Measurements from ENCODE around the gene CNTNAP2.
A peak's percentile ranks its signal among the peaks of the same experiment; 100 is the strongest.

Gene CNTNAP2

GRCh38 chr7:147775516-147776284 lies 1659.1 kb downstream of the CNTNAP2 start:
- Histone ChIP-seq H3K27me3 (ENCODE audit: insufficient read depth, low read depth) (no peaks in the 10 kb centered on the region), H3K4me3 (IDR thresholded peaks at IDR 0.05; ENCODE audit: insufficient read depth, low read depth, low read length) (no peak overlapping the region), H3K4me1 (ENCODE audit: low read depth, poor library complexity, severe bottlenecking) (peaks cover 21% of the 10 kb centered on the region), H3K9ac (no peak overlapping the region), H4K20me1 (ENCODE audit: insufficient read depth) (no peaks in the 10 kb centered on the region), H3K79me2 (ENCODE audit: insufficient read depth, low read depth) (no peaks in the 10 kb centered on the region), H2AFZ (ENCODE audit: low read depth) (no peak overlapping the region), H3K27ac (no peak overlapping the region), H3K4me2 (peak overlapping the region; percentile 2; the same call in 1 of the 2 replicates), H3K36me3 (ENCODE audit: insufficient read depth) (no peaks in the 10 kb centered on the region)
- TF ChIP-seq CTCF (conservative IDR thresholded peaks at IDR 0.05; ENCODE audit: low read depth, low read length) = no peak

- Histone ChIP-seq H3K9ac (no peak overlapping the region), H3K36me3 (ENCODE audit: insufficient read depth) (no peaks in the 10 kb centered on the region), H3K4me3 (IDR thresholded peaks at IDR 0.05; ENCODE audit: insufficient read depth, low read depth, low read length) (no peak overlapping the region), H3K4me1 (ENCODE audit: low read depth, poor library complexity, severe bottlenecking) (peaks cover 8% of the 10 kb centered on the region), H2AFZ (ENCODE audit: low read depth) (no peak overlapping the region), H3K27ac (no peak overlapping the region), H3K4me2 (no peak overlapping the region), H3K79me2 (ENCODE audit: insufficient read depth, low read depth) (no peaks in the 10 kb centered on the region), H3K27me3 (ENCODE audit: insufficient read depth, low read depth) (no peaks in the 10 kb centered on the region), H4K20me1 (ENCODE audit: insufficient read depth) (no peaks in the 10 kb centered on the region)
- TF ChIP-seq CTCF (conservative IDR thresholded peaks at IDR 0.05; ENCODE audit: low read depth, low read length) = no peak
Measured at GRCh38 chr7:147777309-147777708, 1660.7 kb downstream of the CNTNAP2 start.

GRCh38 chr7:147779949-147780348 lies 1663.3 kb downstream of the CNTNAP2 start:
- no peak overlapping the region for H3K4me2 ChIP-seq
- no peak for TF ChIP-seq CTCF (conservative IDR thresholded peaks at IDR 0.05; ENCODE audit: low read depth, low read length)

GRCh38 chr7:147796581-147796980 lies 1680.0 kb downstream of the CNTNAP2 start:
- Histone ChIP-seq H2AFZ (ENCODE audit: low read depth) (no peak overlapping the region), H4K20me1 (ENCODE audit: insufficient read depth) (no peaks in the 10 kb centered on the region), H3K79me2 (ENCODE audit: insufficient read depth, low read depth) (no peaks in the 10 kb centered on the region), H3K4me1 (ENCODE audit: low read depth, poor library complexity, severe bottlenecking) (no peaks in the 10 kb centered on the region), H3K27me3 (ENCODE audit: insufficient read depth, low read depth) (no peaks in the 10 kb centered on the region), H3K9ac (no peak overlapping the region), H3K4me2 (no peak overlapping the region), H3K27ac (no peak overlapping the region), H3K36me3 (ENCODE audit: insufficient read depth) (no peaks in the 10 kb centered on the region), H3K4me3 (IDR thresholded peaks at IDR 0.05; ENCODE audit: insufficient read depth, low read depth, low read length) (no peak overlapping the region)
- TF ChIP-seq CTCF (conservative IDR thresholded peaks at IDR 0.05; ENCODE audit: low read depth, low read length) = no peak

More at GRCh38 chr7:147779949-147780348, 1663.3 kb downstream of the CNTNAP2 start:
- H4K20me1 ChIP-seq (ENCODE audit: insufficient read depth) = no peaks in the 10 kb centered on the region
- H3K27ac ChIP-seq = no peak overlapping the region
- H3K79me2 ChIP-seq (ENCODE audit: insufficient read depth, low read depth) = no peaks in the 10 kb centered on the region
- H3K36me3 ChIP-seq (ENCODE audit: insufficient read depth) = no peaks in the 10 kb centered on the region
- no peaks in the 10 kb centered on the region for H3K27me3 ChIP-seq (ENCODE audit: insufficient read depth, low read depth)
- no peak overlapping the region for H2AFZ ChIP-seq (ENCODE audit: low read depth)
- H3K4me1 ChIP-seq (ENCODE audit: low read depth, poor library complexity, severe bottlenecking) = peaks cover 8% of the 10 kb centered on the region
- no peak overlapping the region for H3K9ac ChIP-seq
- H3K4me3 ChIP-seq (IDR thresholded peaks at IDR 0.05; ENCODE audit: insufficient read depth, low read depth, low read length) = no peak overlapping the region

All from KMS-11 (cell line).